GM12875 (cell line): ENCODE results near the gene KCNJ8.
"Not testable (repeated sequence)": the region's sequence is repeated elsewhere in the genome, so short reads cannot be mapped to it uniquely, and the experiment has no call there.

Experiments used
- H3K4me3 ChIP-seq: one replicate; pipeline ENCODE4 v1.5.1; 2011; ENCODE audit warnings: low read depth, low read length, control low read depth
- TF ChIP-seq, protein P1 (sequence below): IDR thresholded peaks from 2 replicates; pipeline ENCODE4 v1.5.1; 2011; ENCODE audit warnings: low read depth, mild to moderate bottlenecking, control low read depth, inconsistent platforms, low read length, moderate library complexity, borderline replicate concordance; ENCODE audit not compliant: insufficient read depth

KCNJ8 gene

DNA sequence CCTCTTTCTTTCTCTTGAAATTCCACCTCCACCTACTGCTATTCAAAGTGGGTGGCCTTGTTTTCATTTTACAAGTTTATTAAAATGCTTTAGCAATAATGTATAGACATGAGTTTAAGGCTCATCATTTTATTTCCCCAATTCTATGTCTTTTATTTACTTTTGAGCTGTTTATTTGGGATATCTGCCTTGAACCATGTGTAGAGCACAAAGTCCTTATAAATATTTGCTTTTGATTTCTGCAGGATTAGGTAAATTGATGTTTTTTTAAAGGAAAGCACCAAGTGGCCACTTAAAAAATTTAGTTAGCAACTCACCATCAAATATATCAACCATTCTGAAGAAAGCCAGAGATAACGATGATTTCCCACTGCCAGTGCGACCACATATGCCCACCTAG, 39.8 kb upstream of the KCNJ8 start:
- TF ChIP-seq, protein P1, sequence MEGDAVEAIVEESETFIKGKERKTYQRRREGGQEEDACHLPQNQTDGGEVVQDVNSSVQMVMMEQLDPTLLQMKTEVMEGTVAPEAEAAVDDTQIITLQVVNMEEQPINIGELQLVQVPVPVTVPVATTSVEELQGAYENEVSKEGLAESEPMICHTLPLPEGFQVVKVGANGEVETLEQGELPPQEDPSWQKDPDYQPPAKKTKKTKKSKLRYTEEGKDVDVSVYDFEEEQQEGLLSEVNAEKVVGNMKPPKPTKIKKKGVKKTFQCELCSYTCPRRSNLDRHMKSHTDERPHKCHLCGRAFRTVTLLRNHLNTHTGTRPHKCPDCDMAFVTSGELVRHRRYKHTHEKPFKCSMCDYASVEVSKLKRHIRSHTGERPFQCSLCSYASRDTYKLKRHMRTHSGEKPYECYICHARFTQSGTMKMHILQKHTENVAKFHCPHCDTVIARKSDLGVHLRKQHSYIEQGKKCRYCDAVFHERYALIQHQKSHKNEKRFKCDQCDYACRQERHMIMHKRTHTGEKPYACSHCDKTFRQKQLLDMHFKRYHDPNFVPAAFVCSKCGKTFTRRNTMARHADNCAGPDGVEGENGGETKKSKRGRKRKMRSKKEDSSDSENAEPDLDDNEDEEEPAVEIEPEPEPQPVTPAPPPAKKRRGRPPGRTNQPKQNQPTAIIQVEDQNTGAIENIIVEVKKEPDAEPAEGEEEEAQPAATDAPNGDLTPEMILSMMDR: no peak
- no peak overlapping the region for H3K4me3 ChIP-seq

DNA sequence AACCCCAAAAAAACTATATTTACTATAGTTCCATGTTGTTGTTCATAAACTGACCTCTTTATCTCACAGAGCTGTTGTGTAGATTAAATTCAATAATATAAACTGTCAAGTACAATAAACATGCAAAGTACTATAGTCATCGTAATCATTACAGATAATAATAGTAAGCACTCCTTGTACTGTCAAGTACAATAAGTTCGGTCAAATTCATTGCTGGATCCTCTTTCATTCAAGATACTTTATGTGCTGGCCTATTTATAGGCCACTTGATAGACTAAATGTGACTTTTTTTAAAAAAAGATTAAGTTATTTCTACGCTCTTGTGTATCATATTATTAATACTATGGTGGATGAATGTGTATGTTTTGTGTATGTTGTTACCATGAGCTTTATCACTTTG, 39.2 kb upstream of the KCNJ8 start:
- TF ChIP-seq, protein P1: no peak
- no peak overlapping the region for H3K4me3 ChIP-seq

DNA sequence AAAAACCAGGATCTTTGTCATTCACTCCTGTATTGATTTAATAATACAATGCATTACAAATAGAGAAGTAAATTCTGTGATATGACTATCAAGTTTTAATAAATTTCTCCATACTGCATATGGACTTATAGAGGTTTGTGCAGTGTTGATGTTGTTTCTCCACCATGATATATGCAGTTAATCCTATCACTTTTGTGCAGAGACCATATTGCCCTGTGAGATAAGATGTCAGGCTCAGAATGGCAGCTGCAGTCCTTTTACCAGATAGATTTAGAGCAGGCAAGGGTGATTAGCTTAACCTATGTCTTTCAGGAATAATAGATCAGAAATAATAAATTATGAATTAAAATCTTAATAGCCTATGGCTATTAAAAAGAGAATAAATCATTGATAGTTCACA, 38.6 kb upstream of the KCNJ8 start:
- no peak overlapping the region for H3K4me3 ChIP-seq
- TF ChIP-seq, protein P1: no peak

DNA sequence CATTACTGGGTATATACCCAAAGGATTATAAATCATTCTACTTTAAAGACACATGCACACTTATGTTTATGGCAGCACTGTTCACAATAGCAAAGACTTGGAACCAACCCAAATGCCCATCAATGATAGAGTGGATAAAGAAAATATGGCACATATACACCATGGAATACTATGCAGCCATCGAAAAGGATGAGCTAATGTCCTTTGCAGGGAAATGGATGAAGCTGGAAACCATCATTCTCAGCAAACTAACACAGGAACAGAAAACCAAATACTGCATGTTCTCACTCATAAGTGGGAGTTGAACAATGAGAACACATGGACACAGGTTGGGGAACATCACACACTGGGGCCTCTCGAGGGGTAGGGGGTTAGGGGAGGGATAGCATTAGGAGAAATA, 37.8 kb upstream of the KCNJ8 start:
- H3K4me3 ChIP-seq: not testable (repeated sequence)

DNA sequence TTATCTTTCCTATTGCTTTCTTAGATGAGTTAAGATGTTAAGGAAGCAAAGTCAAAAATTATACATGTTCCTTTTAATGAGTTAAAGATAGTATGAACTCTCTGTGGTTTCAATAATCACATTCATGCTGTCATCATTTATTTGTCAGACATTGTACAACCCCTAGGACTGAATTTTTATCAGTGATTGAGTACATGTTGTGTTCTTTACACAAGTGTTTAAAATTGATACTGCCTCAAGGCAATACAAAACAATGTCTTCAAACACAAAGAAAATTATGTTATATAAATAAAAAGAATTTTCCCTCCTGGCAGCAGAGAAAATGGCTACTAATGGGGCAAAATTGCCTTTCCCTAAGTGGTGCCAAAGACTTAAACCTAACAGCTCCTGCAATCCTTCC, 34.6 kb upstream of the KCNJ8 start:
- no peak overlapping the region for H3K4me3 ChIP-seq

DNA sequence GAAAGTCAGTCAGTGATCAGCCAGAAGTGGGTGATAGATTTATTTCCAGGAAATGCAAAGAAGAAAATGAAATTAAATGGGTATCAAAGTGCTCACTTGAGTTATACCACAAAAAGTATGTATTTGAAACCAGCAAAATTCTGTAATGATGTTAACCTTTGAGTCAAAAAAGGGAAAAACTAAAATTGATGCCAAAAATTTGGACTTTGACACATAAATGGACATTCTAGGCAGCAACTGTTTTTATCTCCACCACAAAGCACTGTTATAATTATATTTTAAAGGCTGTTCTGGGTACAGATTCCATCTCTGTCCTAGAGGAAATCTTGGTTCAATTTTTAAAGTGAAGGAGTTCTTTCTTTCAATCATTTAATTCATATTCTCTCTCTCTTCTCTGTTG, 31.7 kb upstream of the KCNJ8 start:
- TF ChIP-seq, protein P1: no peak
- H3K4me3 ChIP-seq: no peak overlapping the region

More for the DNA sequence above, 34.6 kb upstream of the KCNJ8 start:
- TF ChIP-seq, protein P1: no peak

DNA sequence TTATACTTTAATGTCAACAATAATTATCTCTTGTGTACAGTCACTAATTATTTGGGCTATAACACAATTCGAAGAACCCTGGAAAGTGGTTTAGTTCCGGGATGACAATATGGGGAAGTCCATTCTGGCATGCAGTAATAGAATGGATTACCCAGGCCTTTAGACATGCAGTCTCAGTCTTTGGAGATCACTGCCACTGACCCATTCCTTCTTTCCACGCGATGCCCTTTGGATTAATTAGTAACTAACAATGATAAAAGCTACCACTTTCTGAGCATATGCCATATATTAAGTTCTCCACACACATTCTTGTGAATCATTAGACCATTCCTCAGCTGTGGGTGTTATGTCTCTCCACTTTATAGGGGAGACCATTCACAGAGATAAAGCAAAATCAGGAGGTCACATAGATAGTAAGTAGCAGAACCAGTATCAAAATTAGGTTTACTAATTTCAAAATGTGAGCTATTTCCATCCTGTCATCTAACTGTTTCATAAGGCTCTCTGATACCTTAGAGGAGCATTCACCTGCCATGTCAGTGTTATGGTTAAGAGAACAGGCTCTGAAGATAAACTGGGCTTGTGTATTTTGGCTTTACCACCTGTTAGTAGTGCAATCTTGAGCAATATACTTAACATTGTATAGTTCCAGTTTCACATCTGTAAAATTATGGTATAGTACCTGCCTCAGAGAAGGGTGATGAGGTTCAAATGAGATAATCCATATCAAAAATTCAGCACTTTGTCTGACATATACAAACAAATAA, 27.2 kb upstream of the KCNJ8 start:
- TF ChIP-seq, protein P1: no peak
- H3K4me3 ChIP-seq: no peak overlapping the region
